HG02885 (cell line): Measurements from ENCODE around the gene SESTD1.
A peak's percentile ranks its signal among the peaks of the same experiment; 100 is the strongest.
"Not testable (repeated sequence)": the region's sequence is repeated elsewhere in the genome, so short reads cannot be mapped to it uniquely, and the experiment has no call there.

Source experiments
- ATAC-seq: cut with Tn5 transposase; IDR thresholded peaks from one replicate; pipeline ENCODE4 v1.9.1; 2021; ENCODE audit warnings: mild to moderate bottlenecking; ENCODE audit not compliant: unreplicated experiment, poor library complexity

The SESTD1 gene

GRCh38 chr2:179268277-179268925 is 3.8 kb upstream of the SESTD1 start:
- ATAC-seq = peak; percentile 32

GRCh38 chr2:179266271-179266670 is 1.6 kb upstream of the SESTD1 start:
- no peak for ATAC-seq

GRCh38 chr2:179265082-179265510 is 464 bp upstream of the SESTD1 start:
- ATAC-seq = no peak

- peak; percentile 43 for ATAC-seq
Observed at GRCh38 chr2:179263446-179264367, 925 bp downstream of the SESTD1 start.

GRCh38 chr2:179263015-179263414 is 1.6 kb downstream of the SESTD1 start:
- no peak for ATAC-seq

- ATAC-seq = no peak
Observed at GRCh38 chr2:179262077-179262660, 2.5 kb downstream of the SESTD1 start.

GRCh38 chr2:179261151-179261825 is 3.3 kb downstream of the SESTD1 start:
- no peak for ATAC-seq

GRCh38 chr2:179260224-179260623 is 4.4 kb downstream of the SESTD1 start:
- ATAC-seq = no peak

- peak; percentile 38 for ATAC-seq
Observed at GRCh38 chr2:179255129-179255528, 9.5 kb downstream of the SESTD1 start.

GRCh38 chr2:179253226-179253625 is 11.4 kb downstream of the SESTD1 start:
- peak; percentile 68 for ATAC-seq

- no peak for ATAC-seq
Observed at GRCh38 chr2:179252423-179252822, 12.2 kb downstream of the SESTD1 start.

- no peak for ATAC-seq
Observed at GRCh38 chr2:179251870-179252269, 12.8 kb downstream of the SESTD1 start.

- peak; percentile 30 for ATAC-seq
Observed at GRCh38 chr2:179250848-179251504, 13.7 kb downstream of the SESTD1 start.

- no peak for ATAC-seq
Observed at GRCh38 chr2:179250095-179250494, 14.5 kb downstream of the SESTD1 start.

- ATAC-seq = peak; percentile 26
Observed at GRCh38 chr2:179248024-179248348, 16.6 kb downstream of the SESTD1 start.

- peak; percentile 32 for ATAC-seq
Observed at GRCh38 chr2:179247318-179248023, 17.2 kb downstream of the SESTD1 start.

GRCh38 chr2:179245843-179246242 is 18.8 kb downstream of the SESTD1 start:
- ATAC-seq = not testable (repeated sequence)

GRCh38 chr2:179243046-179243445 is 21.6 kb downstream of the SESTD1 start:
- ATAC-seq = no peak
